DND-41 (cell line): ENCODE data around the gene RAE1.

ENCODE experiments used
- CTCF ChIP-seq: IDR thresholded peaks from 2 replicates; pipeline ENCODE4 v1.5.1; 2012; ENCODE audit warnings: borderline replicate concordance, low read length, moderate library complexity, mild to moderate bottlenecking; ENCODE audit not compliant: poor library complexity, severe bottlenecking; ENCODE audit errors: extremely low read depth
- EZH2 ChIP-seq: IDR thresholded peaks from 3 replicates; pipeline ENCODE4 v1.6.1; 2012; ENCODE audit warnings: borderline replicate concordance, low read depth, mild to moderate bottlenecking, moderate library complexity, low read length, inconsistent platforms; ENCODE audit not compliant: severe bottlenecking

- no peak for TF ChIP-seq CTCF
- no peak for TF ChIP-seq EZH2
Measured at GRCh38 chr20:57407541-57407956, 56.5 kb downstream of the RAE1 start.
